Panc1 (cell line): ENCODE results near the gene FCHSD2. TPM values are rescaled to one million over a fixed set of nuclear protein-coding genes. Genes with fewer than 3 reads are reported as not detected.

Experiments used
- ATAC-seq: fragments of 200-7000 bp; cut with Tn5 transposase; 2 replicates; pipeline ENCODE4 v1.9.1; 2020; ENCODE audit warnings: mild to moderate bottlenecking, moderate library complexity
- BruUV-seq: library from RNA; stranded (reverse); fragments of 400-500 nt; replicated peaks from 2 replicates; lab custom pipeline; 2021; lab: Mats Ljungman, UMichigan
- CTCF ChIA-PET: fragments of 300-600 bp; sonication (Branson Sonifier 250); formaldehyde crosslinking; loops from one replicate; lab custom pipeline; 2022; ENCODE audit warnings: antibody characterized with exemption; lab: Charles Lee
- POLR2A ChIA-PET: fragments of 300-600 bp; sonication (Branson Sonifier 250); formaldehyde crosslinking; loops from one replicate; lab custom pipeline; 2022; ENCODE audit warnings: antibody characterized with exemption; lab: Charles Lee
- DNase-seq: peaks from one replicate; pipeline ENCODE4 v3.0.0-alpha.2; 2010; ENCODE audit warnings: low read depth, low spot score
- H3K27ac ChIP-seq: 2 replicates; pipeline ENCODE4 v1.5.1; 2011; ENCODE audit warnings: mild to moderate bottlenecking, low read length, inconsistent platforms
- H3K27me3 ChIP-seq: fragments of 200-500 bp; sonication (Bioruptor generic); 2 replicates; pipeline ENCODE4 v1.6.0; 2014; ENCODE audit warnings: low read length, inconsistent platforms; ENCODE audit not compliant: control insufficient read depth, insufficient read depth
- H3K36me3 ChIP-seq: fragments of 200-500 bp; sonication (Bioruptor generic); 2 replicates; pipeline ENCODE4 v1.5.1; 2014; ENCODE audit warnings: inconsistent platforms, mild to moderate bottlenecking, low read length, moderate library complexity; ENCODE audit not compliant: control insufficient read depth, insufficient read depth
- H3K4me1 ChIP-seq: 2 replicates; pipeline ENCODE4 v1.5.1; 2011; ENCODE audit warnings: inconsistent platforms, mild to moderate bottlenecking, low read length, moderate library complexity; ENCODE audit not compliant: control insufficient read depth, insufficient read depth
- H3K4me3 ChIP-seq, 2 experiments: 2 replicates each; pipeline ENCODE4 v1.5.1; 2011 to 2012; ENCODE audit warnings: low read depth in 2 of 2, low read length in 2 of 2, mild to moderate bottlenecking in 2 of 2, inconsistent platforms in 1 of 2, moderate library complexity in 1 of 2
- H3K9me3 ChIP-seq: fragments of 200-500 bp; sonication (Bioruptor generic); 2 replicates; pipeline ENCODE4 v1.5.1; 2014; ENCODE audit warnings: low read depth, mild to moderate bottlenecking, inconsistent platforms, low read length, moderate library complexity; ENCODE audit not compliant: control insufficient read depth, insufficient read depth
- POLR2AphosphoS5 ChIP-seq: IDR thresholded peaks from 2 replicates; pipeline ENCODE4 v1.6.1; 2012; ENCODE audit warnings: mild to moderate bottlenecking, low read depth, low read length, moderate library complexity
- SIN3A ChIP-seq: IDR thresholded peaks from 2 replicates; pipeline ENCODE4 v1.6.1; 2012; ENCODE audit warnings: low read depth, mild to moderate bottlenecking, low read length, moderate library complexity, borderline replicate concordance; ENCODE audit not compliant: insufficient read depth
- TCF7L2 ChIP-seq: IDR thresholded peaks from 2 replicates; pipeline ENCODE4 v1.6.1; 2011; ENCODE audit warnings: mild to moderate bottlenecking, low read depth, low read length, inconsistent platforms
- in situ Hi-C: cut with HindIII; loops from 2 replicates; pipeline ENCODE4 v1.10.0; 2016; ENCODE audit warnings: low sequenced_read_pairs, low pct_unique_long_range_greater_than_20kb
- intact Hi-C: fragments of 100-400 bp; cut with micrococcal nuclease; formaldehyde crosslinking; loops from one replicate; pipeline ENCODE4 v1.10.0; 2022; ENCODE audit not compliant: unreplicated experiment
- total RNA-seq: library from RNA; stranded (reverse); gene quantifications from one replicate; pipeline ENCODE4 v1.2.1, GENCODE V29; 2021; ENCODE audit not compliant: unreplicated experiment
- TF ChIP-seq, protein P1 (sequence below): fragments of 450-650 bp; IDR thresholded peaks from 2 replicates; pipeline ENCODE4 v1.5.1; 2017; ENCODE audit warnings: mild to moderate bottlenecking
- TF ChIP-seq, protein P2 (sequence below), 2 experiments: IDR thresholded peaks; 2 replicates each; pipeline ENCODE4 v1.6.1; 2011 to 2012; ENCODE audit warnings: low read depth in 2 of 2, control low read depth in 1 of 2, low read length in 1 of 2, mild to moderate bottlenecking in 1 of 2, moderate library complexity in 1 of 2; ENCODE audit not compliant: insufficient read depth in 1 of 2

Gene FCHSD2
- total RNA-seq, 1 experiment from 2014 or later, result 31.8 TPM

DNA sequence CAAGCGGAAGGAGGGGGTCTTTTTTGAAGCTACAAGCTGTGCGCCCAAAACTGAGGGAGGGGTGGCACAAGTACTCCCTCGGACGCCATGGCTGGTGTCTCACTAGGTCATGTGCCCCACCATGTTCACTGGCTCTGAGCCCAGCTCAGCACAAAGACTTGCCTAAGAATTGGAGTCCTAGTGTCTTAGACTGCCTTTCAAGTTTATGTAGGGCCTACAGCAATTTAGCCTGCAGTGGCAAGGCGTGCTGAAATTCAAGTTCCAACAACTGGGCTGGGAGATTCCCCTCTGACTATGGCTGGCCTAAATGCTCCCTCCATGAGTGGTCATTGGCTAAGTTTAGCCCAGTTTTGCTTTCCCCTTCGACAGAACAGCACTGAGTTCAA lies 27.3 kb downstream of the FCHSD2 start:
- BruUV-seq, result no TSS peak
- DNase-seq (no peak), ATAC-seq (no peak)
- Histone ChIP-seq H3K9me3 (no peaks in the 10 kb centered on the region), H3K36me3 (no peaks in the 10 kb centered on the region), H3K27me3 (no peaks in the 10 kb centered on the region), H3K27ac (no peak overlapping the region), H3K4me1 (no peaks in the 10 kb centered on the region), H3K4me3 (no peak overlapping the region)
- ChIA-PET CTCF (no interaction called here), POLR2A (no interaction called here)
- intact Hi-C loops (no loop called here), in situ Hi-C loops (no loop called here)
- TF ChIP-seq TCF7L2 (no peak), SIN3A (no peak)
- TF ChIP-seq, protein P1, sequence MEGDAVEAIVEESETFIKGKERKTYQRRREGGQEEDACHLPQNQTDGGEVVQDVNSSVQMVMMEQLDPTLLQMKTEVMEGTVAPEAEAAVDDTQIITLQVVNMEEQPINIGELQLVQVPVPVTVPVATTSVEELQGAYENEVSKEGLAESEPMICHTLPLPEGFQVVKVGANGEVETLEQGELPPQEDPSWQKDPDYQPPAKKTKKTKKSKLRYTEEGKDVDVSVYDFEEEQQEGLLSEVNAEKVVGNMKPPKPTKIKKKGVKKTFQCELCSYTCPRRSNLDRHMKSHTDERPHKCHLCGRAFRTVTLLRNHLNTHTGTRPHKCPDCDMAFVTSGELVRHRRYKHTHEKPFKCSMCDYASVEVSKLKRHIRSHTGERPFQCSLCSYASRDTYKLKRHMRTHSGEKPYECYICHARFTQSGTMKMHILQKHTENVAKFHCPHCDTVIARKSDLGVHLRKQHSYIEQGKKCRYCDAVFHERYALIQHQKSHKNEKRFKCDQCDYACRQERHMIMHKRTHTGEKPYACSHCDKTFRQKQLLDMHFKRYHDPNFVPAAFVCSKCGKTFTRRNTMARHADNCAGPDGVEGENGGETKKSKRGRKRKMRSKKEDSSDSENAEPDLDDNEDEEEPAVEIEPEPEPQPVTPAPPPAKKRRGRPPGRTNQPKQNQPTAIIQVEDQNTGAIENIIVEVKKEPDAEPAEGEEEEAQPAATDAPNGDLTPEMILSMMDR, result no peak
- TF ChIP-seq, protein P2, sequence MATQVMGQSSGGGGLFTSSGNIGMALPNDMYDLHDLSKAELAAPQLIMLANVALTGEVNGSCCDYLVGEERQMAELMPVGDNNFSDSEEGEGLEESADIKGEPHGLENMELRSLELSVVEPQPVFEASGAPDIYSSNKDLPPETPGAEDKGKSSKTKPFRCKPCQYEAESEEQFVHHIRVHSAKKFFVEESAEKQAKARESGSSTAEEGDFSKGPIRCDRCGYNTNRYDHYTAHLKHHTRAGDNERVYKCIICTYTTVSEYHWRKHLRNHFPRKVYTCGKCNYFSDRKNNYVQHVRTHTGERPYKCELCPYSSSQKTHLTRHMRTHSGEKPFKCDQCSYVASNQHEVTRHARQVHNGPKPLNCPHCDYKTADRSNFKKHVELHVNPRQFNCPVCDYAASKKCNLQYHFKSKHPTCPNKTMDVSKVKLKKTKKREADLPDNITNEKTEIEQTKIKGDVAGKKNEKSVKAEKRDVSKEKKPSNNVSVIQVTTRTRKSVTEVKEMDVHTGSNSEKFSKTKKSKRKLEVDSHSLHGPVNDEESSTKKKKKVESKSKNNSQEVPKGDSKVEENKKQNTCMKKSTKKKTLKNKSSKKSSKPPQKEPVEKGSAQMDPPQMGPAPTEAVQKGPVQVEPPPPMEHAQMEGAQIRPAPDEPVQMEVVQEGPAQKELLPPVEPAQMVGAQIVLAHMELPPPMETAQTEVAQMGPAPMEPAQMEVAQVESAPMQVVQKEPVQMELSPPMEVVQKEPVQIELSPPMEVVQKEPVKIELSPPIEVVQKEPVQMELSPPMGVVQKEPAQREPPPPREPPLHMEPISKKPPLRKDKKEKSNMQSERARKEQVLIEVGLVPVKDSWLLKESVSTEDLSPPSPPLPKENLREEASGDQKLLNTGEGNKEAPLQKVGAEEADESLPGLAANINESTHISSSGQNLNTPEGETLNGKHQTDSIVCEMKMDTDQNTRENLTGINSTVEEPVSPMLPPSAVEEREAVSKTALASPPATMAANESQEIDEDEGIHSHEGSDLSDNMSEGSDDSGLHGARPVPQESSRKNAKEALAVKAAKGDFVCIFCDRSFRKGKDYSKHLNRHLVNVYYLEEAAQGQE (IDR thresholded peaks at IDR 0.05; ENCODE audit: insufficient read depth in 1 of 2, low read depth in 2 of 2, low read length in 1 of 2), result no peak

DNA sequence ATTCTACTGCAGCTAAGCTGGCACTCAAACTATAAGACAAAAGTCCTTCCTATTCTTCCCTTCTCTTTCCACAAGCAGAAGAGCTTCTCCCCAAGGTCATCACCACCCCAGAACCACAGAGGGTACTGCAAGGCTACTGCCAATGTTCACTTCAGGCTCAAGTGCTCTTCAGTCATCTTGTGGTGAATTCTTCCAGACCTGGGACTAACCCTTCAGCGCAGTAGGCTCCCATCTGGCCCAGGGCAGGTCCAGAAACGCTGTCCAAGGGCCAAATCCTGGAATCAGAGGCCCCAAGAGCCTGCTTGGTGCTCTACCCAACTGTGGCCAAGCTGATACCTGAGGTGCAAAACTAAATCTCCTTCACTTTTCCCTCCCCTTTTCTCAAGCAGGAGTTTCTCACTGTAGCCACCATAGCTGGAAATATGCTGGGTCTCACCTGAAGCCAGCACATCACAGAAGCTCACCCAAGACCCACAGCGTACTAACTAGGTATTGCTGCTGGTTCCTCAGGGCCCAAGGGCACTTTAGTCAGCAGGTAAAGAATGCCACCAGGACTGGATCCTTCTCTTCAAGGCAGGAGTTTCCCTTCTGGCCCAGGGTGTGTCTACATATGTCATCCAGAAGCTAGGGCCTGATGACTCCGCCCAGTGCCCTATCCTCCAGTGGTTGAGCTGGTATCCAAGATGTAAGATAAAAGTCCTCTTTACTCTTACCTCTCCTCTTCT lies 27.8 kb downstream of the FCHSD2 start:
- CTCF ChIA-PET, result no interaction called here
- Histone ChIP-seq H3K4me3 (no peak overlapping the region), H3K27ac (no peak overlapping the region), H3K36me3 (no peaks in the 10 kb centered on the region), H3K9me3 (no peaks in the 10 kb centered on the region), H3K4me1 (no peaks in the 10 kb centered on the region), H3K27me3 (no peaks in the 10 kb centered on the region)
- BruUV-seq, result no TSS peak
- TF ChIP-seq TCF7L2 (no peak), SIN3A (no peak), POLR2AphosphoS5 (no peak)
- TF ChIP-seq, protein P2 (IDR thresholded peaks at IDR 0.05; ENCODE audit: insufficient read depth in 1 of 2, low read depth in 2 of 2, low read length in 1 of 2), result no peak
- TF ChIP-seq, protein P1, result no peak
- intact Hi-C loops (no loop called here), in situ Hi-C loops (no loop called here)
- POLR2A ChIA-PET, result no interaction called here
- ATAC-seq (no peak), DNase-seq (no peak)
